ENCODE measurements around the gene SLC27A1. TPM values are rescaled to one million over a fixed set of nuclear protein-coding genes. Genes with fewer than 3 reads are reported as not detected.

Gene SLC27A1
- 2.0 TPM for total RNA-seq
- polyA plus RNA-seq: 11.9 TPM
- long read RNA-seq, donor 1: 0 reads
- long read RNA-seq, donor 2, partial matches to known transcripts: 0 of 1 reads
- long read RNA-seq, donor 2, other reads (novel, unspliced or antisense): 0 of 1 reads
- long read RNA-seq, donor 3: 0 reads
- long read RNA-seq, donor 4, partial matches to known transcripts: 0 of 1 reads
- long read RNA-seq, donor 4, other reads (novel, unspliced or antisense): 0 of 1 reads
- long read RNA-seq, donor 5, partial matches to known transcripts: 0 of 1 reads
- long read RNA-seq, donor 5, other reads (novel, unspliced or antisense): 0 of 1 reads
- long read RNA-seq, donor 6, partial matches to known transcripts: 0 of 1 reads
- long read RNA-seq, donor 6, other reads (novel, unspliced or antisense): 0 of 1 reads
- long read RNA-seq, donor 7: 0 reads
- long read RNA-seq, donor 8: 0 reads
- long read RNA-seq, donor 9: 0 reads
- long read RNA-seq, donor 10: 0 reads

DNA sequence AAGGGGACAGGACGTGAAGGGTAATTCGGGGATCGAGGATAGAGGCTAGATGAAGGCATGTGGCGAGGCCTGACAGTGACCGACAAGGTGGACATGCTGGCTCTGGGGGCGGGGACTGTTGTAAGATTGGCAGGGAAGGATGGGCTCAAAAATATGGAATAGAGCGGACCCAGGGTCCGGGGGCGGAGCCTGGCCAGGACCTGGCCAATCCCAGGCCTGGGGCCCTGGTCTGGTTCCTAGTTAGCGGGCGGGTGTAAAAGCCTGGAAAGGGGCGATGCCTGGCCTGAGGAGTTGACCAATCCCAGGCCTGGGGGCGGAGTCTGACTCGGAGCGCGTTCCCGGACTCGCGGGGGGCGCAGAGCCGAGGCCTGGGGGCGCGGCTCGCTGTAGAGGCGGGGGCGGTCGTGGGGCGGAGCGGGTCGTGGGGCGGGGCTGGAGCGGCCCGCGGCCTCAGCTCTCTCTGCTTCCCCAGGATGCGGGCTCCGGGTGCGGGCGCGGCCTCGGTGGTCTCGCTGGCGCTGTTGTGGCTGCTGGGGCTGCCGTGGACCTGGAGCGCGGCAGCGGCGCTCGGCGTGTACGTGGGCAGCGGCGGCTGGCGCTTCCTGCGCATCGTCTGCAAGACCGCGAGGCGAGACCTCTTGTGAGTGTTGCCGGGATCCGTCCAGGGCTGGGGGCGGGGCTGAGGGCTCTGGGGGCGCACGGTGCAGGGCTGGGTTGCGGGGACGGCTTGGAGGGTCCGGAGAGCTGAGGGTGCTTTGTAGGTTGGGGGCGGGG, at the start of gene SLC27A1:
Gene SLC27A1, plus strand, starts transcription at position 457 of the 774 bp plus-strand sequence. Its CDS starts 17 bp downstream, at position 474.
- Histone ChIP-seq H3K36me3 (ENCODE audit: control insufficient read depth in 2 of 2, insufficient read depth in 2 of 2, low read length in 1 of 2) (no peaks in the 10 kb centered on the region), H3K27ac (ENCODE audit: low read depth in 1 of 2, low read length in 1 of 2) (peak within 1 kb of the TSS; percentile 68 to 81), H3K4me3 (ENCODE audit: low read length in 2 of 2) (peak within 1 kb of the TSS; percentile 56 to 58), H3K4me1 (ENCODE audit: control insufficient read depth in 2 of 2, insufficient read depth in 2 of 2, low read length in 2 of 2) (peaks cover 12 to 33% of the 10 kb centered on the region in 2 donors), H3K9me3 (ENCODE audit: control insufficient read depth in 2 of 2, insufficient read depth in 1 of 2, low read length in 1 of 2) (peaks cover 0 to 4% of the 10 kb centered on the region in 2 donors), H3K27me3 (ENCODE audit: control insufficient read depth in 2 of 2, insufficient read depth in 1 of 2, low read length in 1 of 2) (peaks cover 2 to 39% of the 10 kb centered on the region in 2 donors)
- DNase-seq (ENCODE audit: low read depth in 6 of 9, low spot score in 9 of 9): peak; percentile 61 to 92 (median 81)
- under 1% methylated on average over 67 of the region's 67 CpGs for WGBS

DNA sequence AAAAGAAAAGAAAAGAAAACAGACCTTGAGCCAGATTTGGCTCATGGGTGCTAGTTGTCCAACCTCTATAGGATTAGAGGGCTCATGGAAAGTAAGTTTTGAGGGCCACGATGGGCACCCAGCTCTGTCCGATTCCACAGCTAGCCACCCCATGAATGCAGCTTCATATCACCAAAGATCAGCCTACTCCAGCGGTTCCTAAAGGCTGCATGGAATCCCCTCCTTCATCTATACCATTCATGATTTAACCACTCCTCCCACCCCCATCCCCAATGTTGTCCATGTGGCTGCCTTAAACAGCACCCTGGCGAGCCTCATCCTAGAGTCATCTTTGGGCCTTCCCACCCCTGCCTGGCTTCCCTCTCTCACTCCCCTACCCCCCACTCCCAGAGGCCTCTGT, 48.4 kb upstream of the SLC27A1 start:
- Histone ChIP-seq H3K27me3 (ENCODE audit: control insufficient read depth in 2 of 2, insufficient read depth in 1 of 2, low read length in 1 of 2) (no peaks in the 10 kb centered on the region), H3K27ac (ENCODE audit: low read depth in 1 of 2, low read length in 1 of 2) (no peak overlapping the region), H3K36me3 (ENCODE audit: control insufficient read depth in 2 of 2, insufficient read depth in 2 of 2, low read length in 1 of 2) (peaks cover 9 to 11% of the 10 kb centered on the region in 2 donors), H3K9me3 (ENCODE audit: control insufficient read depth in 2 of 2, insufficient read depth in 1 of 2, low read length in 1 of 2) (peaks cover 0 to 5% of the 10 kb centered on the region in 2 donors), H3K4me3 (ENCODE audit: low read length in 2 of 2) (no peak overlapping the region), H3K4me1 (ENCODE audit: control insufficient read depth in 2 of 2, insufficient read depth in 2 of 2, low read length in 2 of 2) (peaks cover 14 to 24% of the 10 kb centered on the region in 2 donors)
- WGBS: 97% methylated on average over 4 of the region's 4 CpGs
- DNase-seq (ENCODE audit: low read depth in 6 of 9, low spot score in 9 of 9): no peak

DNA sequence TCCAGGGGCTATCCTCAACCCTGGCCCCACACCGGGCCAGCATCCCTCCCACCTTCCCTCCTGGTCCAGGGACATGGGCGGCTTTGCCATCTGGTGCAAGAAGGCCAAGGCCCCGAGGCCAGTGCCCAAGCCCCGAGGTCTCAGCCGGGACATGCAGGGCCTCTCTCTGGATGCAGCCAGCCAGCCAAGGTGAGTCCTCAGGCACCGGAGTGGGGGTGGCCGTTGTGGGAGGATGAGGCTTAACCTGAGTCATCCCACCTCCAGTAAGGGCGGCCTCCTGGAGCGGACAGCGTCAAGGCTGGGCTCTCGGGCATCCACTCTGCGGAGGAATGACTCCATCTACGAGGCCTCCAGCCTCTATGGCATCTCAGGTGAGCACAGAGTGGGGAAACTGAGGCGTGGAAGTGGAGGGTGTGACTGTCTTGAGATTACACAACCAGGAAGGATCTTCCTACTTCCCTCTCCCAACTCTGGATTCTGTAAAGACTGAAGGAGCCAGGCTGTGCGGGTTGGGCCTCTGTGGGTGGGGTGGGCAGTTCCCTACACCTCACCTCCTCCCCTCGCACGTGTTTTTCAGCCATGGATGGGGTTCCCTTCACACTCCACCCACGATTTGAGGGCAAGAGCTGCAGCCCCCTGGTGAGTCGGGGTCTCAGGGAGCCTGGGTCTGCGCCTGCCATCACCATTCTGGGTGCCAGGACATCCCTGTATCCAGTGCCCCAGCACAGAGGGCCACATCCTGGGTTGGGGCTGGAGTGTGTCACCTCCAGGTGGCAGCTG, 46.7 kb upstream of the SLC27A1 start:
- H3K4me1 ChIP-seq (ENCODE audit: control insufficient read depth in 2 of 2, insufficient read depth in 2 of 2, low read length in 2 of 2): peaks cover 14 to 24% of the 10 kb centered on the region in 2 donors
- no peak for DNase-seq (ENCODE audit: low read depth in 6 of 9, low spot score in 9 of 9)
- H3K27ac ChIP-seq (ENCODE audit: low read depth in 1 of 2, low read length in 1 of 2): no peak overlapping the region
- peaks cover 9 to 11% of the 10 kb centered on the region in 2 donors for H3K36me3 ChIP-seq (ENCODE audit: control insufficient read depth in 2 of 2, insufficient read depth in 2 of 2, low read length in 1 of 2)
- no peak overlapping the region for H3K4me3 ChIP-seq (ENCODE audit: low read length in 2 of 2)
- 98% methylated on average over 20 of the region's 20 CpGs for WGBS
- no peaks in the 10 kb centered on the region for H3K27me3 ChIP-seq (ENCODE audit: control insufficient read depth in 2 of 2, insufficient read depth in 1 of 2, low read length in 1 of 2)
- H3K9me3 ChIP-seq (ENCODE audit: control insufficient read depth in 2 of 2, insufficient read depth in 1 of 2, low read length in 1 of 2): peaks cover 0 to 5% of the 10 kb centered on the region in 2 donors

DNA sequence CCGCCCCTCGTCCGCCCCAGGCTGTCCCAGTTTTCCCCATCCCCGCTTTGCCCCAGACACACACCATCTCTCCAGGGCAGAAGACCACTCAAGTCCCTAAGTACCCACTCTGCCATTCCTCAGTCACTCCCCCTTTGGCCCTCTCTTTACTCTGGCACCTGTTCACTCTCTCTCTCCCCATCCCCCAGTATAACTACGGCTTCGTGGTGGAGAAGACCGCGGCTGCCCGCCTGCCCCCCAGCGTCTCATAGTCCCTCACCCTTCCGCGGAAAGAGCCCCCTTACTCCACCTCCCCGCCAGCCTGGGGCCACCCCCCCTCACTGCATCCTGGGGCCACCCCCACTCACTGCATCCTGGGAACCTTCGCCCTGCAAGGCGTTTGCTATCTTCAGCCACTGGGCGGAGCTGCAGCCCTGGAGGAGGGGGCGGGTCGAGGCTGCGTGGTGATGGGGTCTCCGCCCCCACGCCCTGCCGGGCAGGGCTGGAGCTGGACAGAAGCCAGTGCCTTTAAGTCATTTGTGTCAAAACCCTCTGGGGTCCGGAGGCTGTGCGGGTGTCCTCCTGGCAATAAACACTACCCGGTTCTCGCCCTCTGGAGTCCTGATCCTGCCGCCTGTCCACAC, 45.5 kb upstream of the SLC27A1 start:
- Histone ChIP-seq H3K27me3 (ENCODE audit: control insufficient read depth in 2 of 2, insufficient read depth in 1 of 2, low read length in 1 of 2) (no peaks in the 10 kb centered on the region), H3K9me3 (ENCODE audit: control insufficient read depth in 2 of 2, insufficient read depth in 1 of 2, low read length in 1 of 2) (peaks cover 0 to 5% of the 10 kb centered on the region in 2 donors), H3K27ac (ENCODE audit: low read depth in 1 of 2, low read length in 1 of 2) (no peak overlapping the region), H3K36me3 (ENCODE audit: control insufficient read depth in 2 of 2, insufficient read depth in 2 of 2, low read length in 1 of 2) (peaks cover 9 to 11% of the 10 kb centered on the region in 2 donors), H3K4me1 (ENCODE audit: control insufficient read depth in 2 of 2, insufficient read depth in 2 of 2, low read length in 2 of 2) (peaks cover 10 to 18% of the 10 kb centered on the region in 2 donors), H3K4me3 (ENCODE audit: low read length in 2 of 2) (no peak overlapping the region)
- peak in 2 of 9 donors; percentile 47 to 68 for DNase-seq (ENCODE audit: low read depth in 6 of 9, low spot score in 9 of 9)
- WGBS: 30% methylated on average over 27 of the region's 27 CpGs

DNA sequence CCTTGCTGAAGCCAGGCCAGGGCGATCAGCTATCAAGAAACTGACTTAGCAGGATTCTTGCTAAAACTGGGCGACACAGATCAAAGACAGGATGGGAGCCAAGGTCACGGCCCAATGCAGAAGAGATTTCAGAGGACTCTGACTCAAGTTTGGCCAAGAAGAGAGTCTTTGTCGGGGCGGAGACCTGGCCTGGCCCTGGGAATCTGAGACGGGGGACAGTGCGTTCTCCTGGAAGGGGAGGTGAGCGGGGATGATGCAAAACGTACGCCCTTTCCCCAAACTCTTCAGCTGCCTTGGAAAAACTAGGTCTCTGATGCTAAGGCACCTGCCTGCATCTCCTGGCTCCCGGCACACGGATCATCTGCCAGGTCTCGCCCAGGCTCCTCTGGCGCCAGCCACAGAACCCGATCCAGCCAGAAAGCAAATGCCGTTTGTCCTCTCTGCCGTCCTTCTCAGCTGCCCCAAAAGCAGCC, 40.6 kb upstream of the SLC27A1 start:
- peaks cover 2 to 9% of the 10 kb centered on the region in 2 donors for H3K4me1 ChIP-seq (ENCODE audit: control insufficient read depth in 2 of 2, insufficient read depth in 2 of 2, low read length in 2 of 2)
- no peaks in the 10 kb centered on the region for H3K27me3 ChIP-seq (ENCODE audit: control insufficient read depth in 2 of 2, insufficient read depth in 1 of 2, low read length in 1 of 2)
- peak overlapping the region; percentile 33 to 49 for H3K27ac ChIP-seq (ENCODE audit: low read depth in 1 of 2, low read length in 1 of 2)
- WGBS: 92% methylated on average over 17 of the region's 17 CpGs
- no peak overlapping the region for H3K4me3 ChIP-seq (ENCODE audit: low read length in 2 of 2)
- DNase-seq (ENCODE audit: low read depth in 6 of 9, low spot score in 9 of 9): peak in 1 of 9 donors; percentile 28
- H3K36me3 ChIP-seq (ENCODE audit: control insufficient read depth in 2 of 2, insufficient read depth in 2 of 2, low read length in 1 of 2): no peaks in the 10 kb centered on the region
- no peaks in the 10 kb centered on the region for H3K9me3 ChIP-seq (ENCODE audit: control insufficient read depth in 2 of 2, insufficient read depth in 1 of 2, low read length in 1 of 2)

DNA sequence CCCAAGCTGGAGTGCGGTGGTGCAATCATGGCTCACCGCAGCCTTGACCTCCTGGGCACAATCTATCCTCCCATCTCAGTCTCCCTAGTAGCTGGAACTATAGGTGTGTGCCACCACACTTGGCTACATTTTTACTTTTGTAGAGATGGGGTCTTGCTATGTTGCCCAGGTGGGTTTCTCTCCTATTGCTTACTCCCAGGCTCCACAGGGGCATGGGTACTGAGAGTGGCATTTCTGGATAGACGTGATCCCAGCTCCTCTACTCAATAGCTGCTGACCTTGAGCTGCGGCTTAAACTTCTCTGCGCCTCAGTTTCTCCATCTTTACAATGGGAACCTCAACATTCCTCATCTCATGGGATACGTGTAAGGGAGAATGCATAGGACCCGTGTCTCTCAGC, 38.9 kb upstream of the SLC27A1 start:
- H3K4me3 ChIP-seq (ENCODE audit: low read length in 2 of 2): no peak overlapping the region
- no peak for DNase-seq (ENCODE audit: low read depth in 6 of 9, low spot score in 9 of 9)
- no peak overlapping the region for H3K27ac ChIP-seq (ENCODE audit: low read depth in 1 of 2, low read length in 1 of 2)
- peaks cover 0 to 8% of the 10 kb centered on the region in 2 donors for H3K9me3 ChIP-seq (ENCODE audit: control insufficient read depth in 2 of 2, insufficient read depth in 1 of 2, low read length in 1 of 2)
- peaks cover 0 to 4% of the 10 kb centered on the region in 2 donors for H3K4me1 ChIP-seq (ENCODE audit: control insufficient read depth in 2 of 2, insufficient read depth in 2 of 2, low read length in 2 of 2)
- H3K27me3 ChIP-seq (ENCODE audit: control insufficient read depth in 2 of 2, insufficient read depth in 1 of 2, low read length in 1 of 2): no peaks in the 10 kb centered on the region
- 93% methylated on average over 7 of the region's 7 CpGs for WGBS
- H3K36me3 ChIP-seq (ENCODE audit: control insufficient read depth in 2 of 2, insufficient read depth in 2 of 2, low read length in 1 of 2): no peaks in the 10 kb centered on the region

DNA sequence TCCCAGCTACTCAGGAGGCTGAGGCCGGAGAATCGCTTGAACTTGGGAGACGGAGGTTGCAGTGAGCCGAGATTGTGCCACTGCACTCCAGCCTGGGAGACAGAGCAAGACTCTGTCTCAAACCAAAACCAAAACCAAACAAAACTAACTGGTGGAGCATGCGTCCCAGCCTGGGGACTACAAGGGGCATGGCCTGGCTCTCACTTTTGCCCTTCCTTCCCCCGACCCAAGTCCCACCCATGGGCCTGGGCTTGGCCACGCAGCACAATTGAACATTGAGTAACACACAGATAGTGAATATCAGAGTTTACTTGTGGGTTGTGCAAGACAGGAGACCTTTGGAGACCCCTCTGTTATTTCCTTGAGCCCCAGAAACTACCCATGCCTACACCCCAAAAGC, 35.1 kb upstream of the SLC27A1 start:
- no peak for DNase-seq (ENCODE audit: low read depth in 6 of 9, low spot score in 9 of 9)
- Histone ChIP-seq H3K9me3 (ENCODE audit: control insufficient read depth in 2 of 2, insufficient read depth in 1 of 2, low read length in 1 of 2) (peaks cover 0 to 8% of the 10 kb centered on the region in 2 donors), H3K4me1 (ENCODE audit: control insufficient read depth in 2 of 2, insufficient read depth in 2 of 2, low read length in 2 of 2) (peaks cover 0 to under 1% of the 10 kb centered on the region in 2 donors), H3K36me3 (ENCODE audit: control insufficient read depth in 2 of 2, insufficient read depth in 2 of 2, low read length in 1 of 2) (no peaks in the 10 kb centered on the region), H3K27ac (ENCODE audit: low read depth in 1 of 2, low read length in 1 of 2) (no peak overlapping the region), H3K4me3 (ENCODE audit: low read length in 2 of 2) (no peak overlapping the region), H3K27me3 (ENCODE audit: control insufficient read depth in 2 of 2, insufficient read depth in 1 of 2, low read length in 1 of 2) (no peaks in the 10 kb centered on the region)
- WGBS: 97% methylated on average over 7 of the region's 7 CpGs

DNA sequence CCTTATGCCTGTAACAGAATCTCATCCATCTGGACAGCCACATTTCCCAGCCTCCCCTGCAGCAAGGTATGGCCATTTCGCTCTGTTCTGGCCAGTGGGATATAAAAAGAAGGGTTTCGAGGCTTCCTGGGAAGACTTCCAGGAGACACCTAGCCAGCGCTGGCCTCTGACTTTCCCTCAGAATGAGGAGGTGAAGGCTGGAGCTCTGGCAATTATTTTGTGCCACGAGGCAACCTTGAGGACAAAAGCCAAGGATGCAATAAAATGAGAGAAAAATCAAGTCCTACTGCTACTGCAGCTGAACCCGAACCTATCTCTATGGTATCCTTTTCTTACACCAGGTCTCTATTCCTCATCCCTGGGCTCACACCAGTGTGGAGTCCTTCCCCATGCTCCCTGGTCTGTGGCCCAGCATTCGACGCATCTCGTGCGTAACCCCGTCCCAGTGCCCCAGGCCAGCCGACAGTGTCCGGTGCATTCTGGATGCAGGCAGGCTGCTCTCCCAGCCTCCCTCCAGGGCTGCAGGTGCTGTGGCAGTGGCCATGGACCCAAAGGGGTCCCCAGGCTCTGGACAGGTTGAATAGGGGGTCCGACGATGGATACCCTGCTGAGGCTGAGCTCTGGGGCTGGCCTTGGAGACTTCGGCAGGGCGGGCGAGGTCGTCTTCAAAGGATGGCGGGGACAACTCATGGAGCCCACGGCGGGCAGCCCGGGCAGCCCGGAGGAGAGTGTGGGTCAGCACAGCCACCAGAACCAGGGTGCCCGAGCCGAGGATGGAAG, 34.0 kb upstream of the SLC27A1 start:
- Histone ChIP-seq H3K27ac (ENCODE audit: low read depth in 1 of 2, low read length in 1 of 2) (no peak overlapping the region), H3K9me3 (ENCODE audit: control insufficient read depth in 2 of 2, insufficient read depth in 1 of 2, low read length in 1 of 2) (peaks cover 0 to 9% of the 10 kb centered on the region in 2 donors), H3K4me1 (ENCODE audit: control insufficient read depth in 2 of 2, insufficient read depth in 2 of 2, low read length in 2 of 2) (no peaks in the 10 kb centered on the region), H3K4me3 (ENCODE audit: low read length in 2 of 2) (no peak overlapping the region), H3K36me3 (ENCODE audit: control insufficient read depth in 2 of 2, insufficient read depth in 2 of 2, low read length in 1 of 2) (no peaks in the 10 kb centered on the region), H3K27me3 (ENCODE audit: control insufficient read depth in 2 of 2, insufficient read depth in 1 of 2, low read length in 1 of 2) (no peaks in the 10 kb centered on the region)
- DNase-seq (ENCODE audit: low read depth in 6 of 9, low spot score in 9 of 9): no peak
- WGBS: 95% methylated on average over 25 of the region's 25 CpGs
